Activated CD8-positive, alpha-beta memory T cell treated with anti-CD3 and anti-CD28 coated beads for 1 hour (primary cell): Measurements from ENCODE around the gene ZBTB46.
"Not testable (repeated sequence)": the region's sequence is repeated elsewhere in the genome, so short reads cannot be mapped to it uniquely, and the experiment has no call there.

Experiments used
- DNase-seq, 2 donors: peaks; one replicate each; pipeline ENCODE4 v3.0.0-alpha.2; 2020; ENCODE audit warnings: low read depth in 1 of 2; ENCODE audit errors: extremely low read depth in 1 of 2

Gene ZBTB46

GRCh38 chr20:63858393-63859165 lies 27.5 kb upstream of the ZBTB46 start:
- DNase-seq, result no peak

GRCh38 chr20:63857764-63858392 lies 26.8 kb upstream of the ZBTB46 start:
- no peak for DNase-seq

DNA sequence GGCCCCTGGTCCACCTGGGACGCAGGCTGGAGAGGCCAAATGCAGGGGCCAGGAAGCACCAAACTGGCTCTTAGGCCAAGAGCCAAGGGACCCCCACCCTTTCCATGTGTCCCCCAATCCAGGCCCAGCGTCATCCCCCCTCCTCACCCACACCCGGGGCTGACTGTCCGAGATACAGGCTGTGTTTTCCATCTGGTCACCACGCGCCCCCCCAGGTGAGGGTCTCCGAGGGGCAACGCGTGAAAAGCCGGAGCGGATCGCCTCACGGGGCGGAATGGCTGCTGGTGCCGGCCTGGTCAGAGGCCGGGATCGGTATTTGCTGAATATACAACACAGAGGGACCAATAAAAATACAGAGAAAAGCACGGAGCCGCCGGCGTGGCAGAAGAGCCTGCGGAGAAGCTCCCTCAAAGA lies 25.0 kb upstream of the ZBTB46 start:
- no peak for DNase-seq

GRCh38 chr20:63855363-63856097 lies 24.5 kb upstream of the ZBTB46 start:
- DNase-seq, result no peak

DNA sequence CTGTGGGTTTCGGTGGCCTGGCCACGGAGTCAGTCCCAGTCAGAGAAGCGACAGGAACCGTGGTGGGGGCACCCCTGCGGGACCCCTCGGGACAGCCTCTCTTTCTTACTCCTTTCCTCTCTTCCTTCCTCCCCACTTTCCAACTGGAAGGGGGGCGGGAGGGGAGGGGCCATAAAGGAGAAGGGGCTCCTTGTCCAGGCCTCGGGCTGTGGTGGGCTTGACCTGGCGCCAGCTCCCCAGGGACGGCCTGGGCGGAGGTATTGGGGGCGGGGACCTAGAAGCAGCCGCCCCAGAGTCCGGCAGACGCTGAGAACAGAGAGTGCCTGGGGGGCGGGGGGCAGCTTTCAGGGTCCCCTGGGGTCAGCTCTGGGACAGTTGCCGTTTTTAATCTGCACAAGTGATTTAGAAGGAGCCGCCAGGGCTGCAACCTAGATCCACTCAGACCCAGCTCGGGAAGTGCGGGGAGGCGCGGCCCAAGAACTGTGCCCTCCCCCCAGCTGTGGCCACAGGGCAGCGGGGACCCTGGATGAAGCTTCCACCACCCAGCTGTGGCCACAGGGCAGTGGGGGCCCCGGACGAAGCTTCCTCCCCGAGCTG lies 23.8 kb upstream of the ZBTB46 start:
- no peak for DNase-seq

DNA sequence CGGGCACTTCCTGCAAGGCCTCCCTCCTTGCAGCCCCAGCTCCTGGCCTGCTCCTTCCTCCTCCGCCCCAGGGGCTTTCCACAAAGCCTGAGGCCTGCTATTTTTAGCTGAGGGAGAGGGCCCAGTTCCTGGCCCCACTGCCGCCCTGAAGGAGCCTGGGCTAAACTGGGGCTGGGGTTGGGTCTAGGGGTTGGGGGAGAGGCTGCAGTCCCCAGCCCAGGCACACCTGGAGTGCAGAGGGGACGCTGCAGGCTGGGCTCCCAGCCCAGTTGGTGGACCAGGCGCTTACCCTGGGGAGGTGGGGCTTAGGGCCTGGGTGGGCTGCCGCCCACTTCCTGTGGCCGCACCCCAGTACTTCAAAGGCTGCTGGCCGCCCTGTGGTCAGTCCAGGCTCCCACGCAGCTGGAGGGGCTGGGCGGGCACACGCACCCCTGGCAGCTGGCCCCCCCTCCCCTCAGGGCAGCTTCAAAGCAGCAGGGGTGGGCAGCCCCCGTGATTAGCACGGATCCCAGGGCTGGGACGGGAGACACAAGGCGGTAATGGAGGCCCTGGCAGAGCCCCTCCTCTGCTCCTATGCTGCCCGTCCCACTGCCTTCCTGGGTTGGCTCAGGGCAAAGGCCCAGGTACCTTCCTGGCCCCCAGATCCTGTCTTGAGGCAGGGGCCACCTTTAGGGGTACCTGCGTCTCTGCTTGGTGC lies 23.2 kb upstream of the ZBTB46 start:
- no peak for DNase-seq

GRCh38 chr20:63853733-63854068 lies 22.6 kb upstream of the ZBTB46 start:
- not testable (repeated sequence) for DNase-seq

DNA sequence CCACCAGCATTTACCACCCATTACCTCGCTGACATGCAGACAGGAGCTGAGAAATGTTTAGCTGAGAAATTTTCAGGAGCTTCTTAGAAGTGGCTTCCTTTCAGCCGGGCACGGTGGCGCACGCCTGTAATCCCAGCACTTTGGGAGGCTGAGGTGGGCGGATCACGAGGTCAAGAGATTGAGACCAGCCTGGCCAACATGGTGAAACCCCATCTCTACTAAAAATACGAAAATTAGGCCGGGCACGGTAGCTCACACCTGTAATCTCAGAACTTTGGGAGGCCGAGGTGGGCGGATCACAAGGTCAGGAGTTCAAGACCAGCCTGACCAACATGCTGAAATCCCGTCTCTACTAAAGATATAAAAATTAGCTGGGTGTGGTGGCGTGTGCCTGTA lies 20.5 kb upstream of the ZBTB46 start:
- not testable (repeated sequence) for DNase-seq

DNA sequence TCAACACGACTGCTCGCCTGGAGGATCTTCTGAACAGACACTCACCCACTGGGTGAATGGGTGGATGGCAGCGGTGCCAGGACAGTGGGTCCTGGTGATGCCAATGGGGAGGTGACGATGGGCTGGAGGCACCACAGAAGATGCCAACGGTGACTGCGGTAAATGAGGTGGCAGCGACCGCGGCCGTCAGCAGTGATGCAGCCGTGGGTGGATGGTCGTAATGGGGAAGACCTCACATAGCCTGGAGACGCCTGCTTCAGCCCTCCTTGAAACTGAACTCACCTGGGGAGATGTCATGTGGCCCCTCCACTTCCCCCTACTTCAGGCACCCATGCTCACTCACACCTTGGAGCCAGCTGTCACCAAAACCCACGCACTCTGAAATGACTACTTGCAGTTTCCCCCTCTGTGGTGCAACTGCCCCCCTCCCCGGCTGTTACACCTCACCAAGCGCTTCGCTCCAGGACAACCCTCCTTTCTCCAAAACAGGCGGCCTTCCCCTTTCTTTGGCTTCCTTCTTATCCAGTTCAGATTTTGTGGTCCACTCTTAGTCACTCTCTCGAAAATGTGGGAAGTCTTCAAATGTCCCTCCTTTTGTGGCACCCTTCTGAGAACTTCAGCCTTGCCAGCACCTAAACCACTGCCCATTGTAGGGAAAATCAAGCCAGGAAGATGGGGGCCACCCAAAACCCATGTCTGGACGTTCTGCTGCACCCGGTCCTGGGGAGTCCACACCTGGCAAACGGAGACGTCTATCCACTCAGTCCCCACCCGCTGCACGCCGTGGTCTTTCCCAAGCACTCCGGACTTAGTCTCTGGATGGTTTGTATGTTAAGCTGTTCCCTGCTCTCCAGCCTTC lies 19.9 kb upstream of the ZBTB46 start:
- no peak for DNase-seq

DNA sequence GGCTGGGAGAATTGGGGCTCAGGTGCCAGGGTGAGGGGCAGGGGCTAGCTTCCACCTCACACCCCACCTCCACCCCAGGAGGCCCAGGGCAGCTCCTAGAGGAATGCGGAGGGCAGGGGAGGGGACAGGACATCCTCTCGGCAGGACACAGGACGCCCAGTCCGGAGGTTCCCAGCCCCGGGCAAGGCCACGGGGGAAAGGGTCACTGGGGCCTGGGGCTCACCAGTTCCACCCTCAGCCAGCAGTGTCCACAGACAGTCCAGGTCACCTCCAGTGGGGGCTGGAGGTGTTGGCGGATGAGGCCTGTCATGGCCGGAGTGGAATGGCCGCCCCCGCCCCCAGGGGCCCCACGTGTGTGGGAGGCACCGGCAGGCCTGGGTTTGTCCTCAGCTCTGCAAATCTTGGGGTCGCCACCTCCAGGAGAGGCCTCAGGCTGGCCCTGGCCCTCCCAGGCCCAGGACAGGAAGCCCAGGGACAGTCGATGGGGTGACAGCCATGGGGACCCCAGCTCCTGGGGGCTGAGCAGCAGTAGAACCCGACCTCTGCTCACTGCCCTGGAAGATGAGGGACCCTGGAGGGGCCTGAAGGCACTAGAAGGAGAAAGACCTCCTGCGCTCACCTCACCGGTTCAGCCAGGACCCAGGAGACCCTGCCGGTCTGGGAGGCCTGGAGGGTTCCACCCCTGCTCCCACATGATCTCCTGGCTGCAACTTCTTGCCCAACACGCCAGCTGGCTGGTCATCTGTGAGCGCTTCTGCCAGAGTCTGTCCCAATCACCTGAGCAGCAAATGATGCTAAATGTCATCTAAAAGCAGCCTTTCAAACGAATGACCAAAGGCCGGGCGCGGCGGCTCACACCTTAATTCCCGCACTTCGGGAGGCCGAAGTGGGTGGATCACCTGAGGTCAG lies 17.2 kb upstream of the ZBTB46 start:
- DNase-seq, result no peak

- no peak for DNase-seq
These were observed 16.4 kb upstream of the ZBTB46 start for GRCh38 chr20:63847237-63848002.

- DNase-seq, result no peak
These were observed 15.8 kb upstream of the ZBTB46 start for GRCh38 chr20:63846888-63847236.

DNA sequence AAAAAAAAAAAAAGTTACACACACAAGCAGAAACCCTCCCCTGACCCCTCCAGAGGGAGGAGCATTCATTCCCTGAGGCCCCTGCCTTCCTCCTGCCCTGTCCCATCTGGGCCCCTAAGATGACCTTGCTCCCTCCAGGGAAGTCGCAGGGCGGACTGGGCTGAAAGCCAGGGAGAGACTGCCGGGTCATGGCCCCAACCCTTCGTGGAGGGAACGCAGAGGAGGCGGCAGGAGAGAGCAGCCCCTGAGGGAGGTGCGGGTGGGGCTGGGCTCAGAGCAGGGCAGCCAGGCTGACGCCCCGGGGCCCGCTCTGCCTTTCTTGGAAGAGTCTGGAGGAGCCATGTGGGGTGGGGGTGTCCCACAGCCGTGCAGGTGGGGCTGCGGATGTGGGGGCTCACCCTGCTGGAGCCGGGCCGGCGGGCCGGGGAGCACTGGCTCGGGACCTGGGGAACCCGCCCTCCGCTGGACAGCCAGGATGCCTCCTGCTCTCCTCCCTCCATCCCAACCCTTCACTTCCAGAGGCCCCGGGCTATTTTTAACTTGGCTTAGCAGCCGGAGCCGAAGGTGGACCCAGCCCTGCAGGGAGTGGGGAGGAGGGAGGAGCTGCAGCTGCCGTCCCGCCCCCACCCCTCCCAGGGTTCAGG lies 15.2 kb upstream of the ZBTB46 start:
- no peak for DNase-seq

DNA sequence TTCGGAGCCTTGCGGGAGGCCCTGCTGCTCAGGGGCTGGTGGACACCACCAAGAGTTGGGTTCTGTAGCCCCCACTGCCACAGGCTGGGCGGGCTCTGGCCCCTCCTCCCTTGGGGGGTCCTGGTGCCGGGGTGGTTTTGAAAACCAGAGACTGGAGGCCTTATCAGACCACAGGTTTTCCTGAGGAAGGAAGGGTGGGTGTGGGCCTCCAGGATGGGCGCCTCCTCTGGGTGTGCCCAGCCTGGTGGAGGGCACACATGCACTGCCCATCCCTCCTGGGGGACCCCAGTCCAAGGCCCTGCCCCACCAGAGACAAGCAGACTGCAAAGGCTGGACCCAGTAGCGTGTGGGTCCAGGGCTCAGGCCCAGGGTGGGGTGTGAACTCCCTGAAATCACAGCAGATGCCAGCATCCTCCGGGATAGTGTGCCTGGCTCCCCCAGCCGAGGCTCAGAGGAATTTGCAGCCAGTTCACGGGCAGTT lies 13.5 kb upstream of the ZBTB46 start:
- DNase-seq, result no peak

DNA sequence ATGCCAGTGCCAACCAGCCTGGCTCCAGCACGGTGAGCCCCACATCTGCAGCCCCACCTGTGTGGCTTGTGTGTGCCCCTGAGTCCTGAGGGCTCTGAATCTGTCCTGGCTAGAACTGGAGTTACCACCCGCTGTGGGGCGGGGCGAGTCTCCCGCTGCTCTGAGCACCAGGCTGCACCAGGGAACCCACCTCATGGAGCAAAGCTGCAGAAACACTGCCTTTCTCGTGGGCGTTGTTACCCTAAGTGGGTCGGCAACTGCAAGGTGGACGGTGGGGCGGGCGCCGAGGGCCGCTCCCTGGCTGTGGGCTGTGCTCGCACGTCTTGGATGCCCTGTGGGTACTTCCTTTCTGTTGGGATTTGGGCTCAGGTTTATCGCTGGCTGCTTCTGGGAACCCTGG lies 12.7 kb upstream of the ZBTB46 start:
- DNase-seq, result no peak

DNA sequence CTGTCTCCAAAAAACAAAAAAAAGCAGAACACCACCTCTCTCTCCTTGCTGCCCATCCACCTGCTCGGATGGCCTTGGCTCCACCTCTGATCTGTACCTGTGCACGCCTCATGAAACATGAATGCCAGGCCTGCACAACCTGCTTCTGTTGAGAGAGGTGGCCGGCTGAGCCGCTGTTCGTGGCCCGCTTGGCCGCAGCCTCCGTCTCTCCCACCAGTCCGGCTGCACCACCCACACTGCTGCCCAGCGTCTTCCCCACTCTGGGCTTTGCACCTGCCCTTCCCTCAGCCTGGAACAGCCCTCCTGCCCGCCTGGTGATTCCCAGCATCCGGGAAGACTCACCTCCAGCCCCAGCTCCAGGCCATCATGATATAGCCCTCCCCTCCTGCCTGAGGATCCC lies 12.2 kb upstream of the ZBTB46 start:
- no peak for DNase-seq

DNA sequence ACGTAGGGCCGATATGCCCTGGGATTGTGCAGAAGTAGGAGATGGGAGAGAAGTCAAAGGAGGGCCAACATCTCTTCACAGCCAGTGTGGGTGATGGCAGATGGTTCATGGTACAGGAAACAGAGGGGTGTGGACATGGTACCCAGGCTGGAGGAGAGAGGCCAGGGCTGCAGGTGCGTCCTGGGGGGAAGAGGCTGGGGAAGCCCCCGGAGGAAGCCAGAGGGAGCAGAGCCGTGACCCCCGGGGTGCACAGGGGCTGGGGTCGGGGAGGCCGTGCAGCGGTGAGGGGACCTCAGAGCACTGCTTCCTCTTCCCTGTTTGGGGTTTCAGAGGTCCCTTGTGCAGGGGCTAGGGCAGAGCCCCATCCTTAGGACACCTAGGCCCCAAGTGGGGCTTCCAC lies 11.2 kb upstream of the ZBTB46 start:
- DNase-seq, result no peak

GRCh38 chr20:63840405-63840828 lies 9.4 kb upstream of the ZBTB46 start:
- no peak for DNase-seq
